Epithelial cell of esophagus (primary cell): Measurements from ENCODE around the gene NEMP1.

Experiments
- DNase-seq: peaks from one replicate; pipeline ENCODE4 v3.0.0; 2010; ENCODE audit warnings: low read depth
- H3K4me3 ChIP-seq: 2 replicates; pipeline ENCODE4 v1.5.1; 2011; ENCODE audit warnings: mild to moderate bottlenecking, low read length, control low read depth
- TF ChIP-seq, protein P1 (sequence below): IDR thresholded peaks from 2 replicates; pipeline ENCODE4 v1.5.1; 2011; ENCODE audit warnings: low read depth, mild to moderate bottlenecking, low read length, control low read depth, inconsistent platforms; ENCODE audit not compliant: insufficient read depth; ENCODE audit errors: missing control alignments

Gene NEMP1

DNA sequence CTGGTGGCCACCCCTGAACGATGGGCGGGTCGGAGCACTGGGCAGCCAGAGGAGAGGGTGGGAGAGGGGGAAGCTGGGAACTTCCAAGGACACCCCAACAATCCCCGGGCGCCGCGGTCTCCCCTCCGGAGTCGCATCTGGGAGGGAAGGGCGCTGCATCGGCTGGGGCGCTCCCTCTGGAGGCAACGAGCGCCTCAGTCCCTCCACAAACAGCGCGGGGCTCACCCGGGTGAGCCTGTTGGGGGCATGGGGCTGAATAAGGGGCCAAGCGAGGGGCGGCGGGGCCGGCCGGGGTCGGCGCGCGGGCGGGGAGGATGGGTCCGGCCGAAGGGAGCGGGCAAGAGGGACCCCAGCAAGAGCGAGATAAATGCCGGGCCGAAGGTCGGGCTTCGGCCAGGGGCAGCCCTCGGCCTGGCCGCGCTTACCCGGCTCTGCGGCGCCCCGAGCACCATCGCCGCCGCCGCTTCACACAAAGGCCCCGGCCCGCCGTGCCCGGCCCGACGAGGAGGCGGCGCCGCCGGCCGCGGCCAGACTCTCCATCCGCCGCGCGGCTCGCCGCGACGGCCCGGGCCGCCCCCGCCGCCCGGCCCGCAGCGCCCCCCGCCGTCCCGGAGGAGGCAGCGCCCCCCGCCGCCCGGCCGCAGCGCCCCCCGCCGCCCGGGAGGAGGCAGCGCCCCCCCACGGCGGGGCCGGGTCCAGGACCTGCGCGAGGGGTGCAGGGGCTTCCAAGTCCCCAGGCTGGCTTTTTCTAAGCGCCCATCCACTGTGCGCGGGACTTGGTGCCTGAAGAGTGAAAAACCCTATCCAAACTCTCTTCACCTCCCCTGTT, 72.4 kb downstream of the NEMP1 start, which contains the start of gene ZBTB39:
ZBTB39 (minus strand) TSS at position 567 of the 829 bp plus-strand sequence. CDS start 1,629 bp downstream, outside the sequence.
- H3K4me3 ChIP-seq: peak within 1 kb of the TSS; percentile 76
- TF ChIP-seq, protein P1, sequence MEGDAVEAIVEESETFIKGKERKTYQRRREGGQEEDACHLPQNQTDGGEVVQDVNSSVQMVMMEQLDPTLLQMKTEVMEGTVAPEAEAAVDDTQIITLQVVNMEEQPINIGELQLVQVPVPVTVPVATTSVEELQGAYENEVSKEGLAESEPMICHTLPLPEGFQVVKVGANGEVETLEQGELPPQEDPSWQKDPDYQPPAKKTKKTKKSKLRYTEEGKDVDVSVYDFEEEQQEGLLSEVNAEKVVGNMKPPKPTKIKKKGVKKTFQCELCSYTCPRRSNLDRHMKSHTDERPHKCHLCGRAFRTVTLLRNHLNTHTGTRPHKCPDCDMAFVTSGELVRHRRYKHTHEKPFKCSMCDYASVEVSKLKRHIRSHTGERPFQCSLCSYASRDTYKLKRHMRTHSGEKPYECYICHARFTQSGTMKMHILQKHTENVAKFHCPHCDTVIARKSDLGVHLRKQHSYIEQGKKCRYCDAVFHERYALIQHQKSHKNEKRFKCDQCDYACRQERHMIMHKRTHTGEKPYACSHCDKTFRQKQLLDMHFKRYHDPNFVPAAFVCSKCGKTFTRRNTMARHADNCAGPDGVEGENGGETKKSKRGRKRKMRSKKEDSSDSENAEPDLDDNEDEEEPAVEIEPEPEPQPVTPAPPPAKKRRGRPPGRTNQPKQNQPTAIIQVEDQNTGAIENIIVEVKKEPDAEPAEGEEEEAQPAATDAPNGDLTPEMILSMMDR: peak; percentile 35
- DNase-seq: peak; percentile 62
